Endothelial cell of umbilical vein (primary cell): ENCODE results near the gene CD151. TPM values are rescaled to one million over a fixed set of nuclear protein-coding genes. Genes with fewer than 3 reads are reported as not detected.

Source experiments
- BruUV-seq: library from RNA; stranded (reverse); fragments of 400-500 nt; replicated peaks from 2 replicates; lab custom pipeline; 2021; lab: Mats Ljungman, UMichigan
- CTCF ChIA-PET: fragments of 300-600, 350-600 bp; sonication (Branson Sonifier 250); formaldehyde crosslinking; loops from one replicate; lab custom pipeline; 2021; ENCODE audit warnings: antibody characterized with exemption, inconsistent platforms; lab: Charles Lee
- POLR2A ChIA-PET: fragments of 300-600, 350-600 bp; sonication (Branson Sonifier 250); formaldehyde crosslinking; loops from one replicate; lab custom pipeline; 2021; ENCODE audit warnings: antibody characterized with exemption, inconsistent platforms; lab: Charles Lee
- DNase-seq: peaks from one replicate; pipeline ENCODE4 v3.0.0-alpha.2; 2011; ENCODE audit warnings: low read depth, low spot score
- FAIRE-seq: peaks from 2 replicates; lab custom pipeline; 2011; peaks lifted over from hg19 to GRCh38; lab: Jason Lieb, UNC
- H2AFZ ChIP-seq: 2 replicates; pipeline ENCODE4 v1.6.0; 2012; ENCODE audit warnings: low read depth, low read length, control low read depth, inconsistent platforms
- H3K27ac ChIP-seq: 2 replicates; pipeline ENCODE4 v1.5.1; 2011; ENCODE audit warnings: low read depth, mild to moderate bottlenecking, control low read depth, low read length, moderate library complexity; ENCODE audit not compliant: insufficient read depth
- H3K27me3 ChIP-seq, 2 experiments: 2 replicates each; pipeline versions ENCODE4 v1.6.0 to v1.6.1; 2011; ENCODE audit warnings: low read length in 2 of 2, mixed read lengths in 1 of 2; ENCODE audit not compliant: control insufficient read depth in 2 of 2, insufficient read depth in 2 of 2
- H3K36me3 ChIP-seq, 2 experiments: 2 replicates in 1 of 2; 3 replicates in 1 of 2; pipeline ENCODE4 v1.5.1; 2011; ENCODE audit warnings: low read length in 2 of 2, mild to moderate bottlenecking in 1 of 2, moderate library complexity in 1 of 2; ENCODE audit not compliant: control insufficient read depth in 2 of 2, insufficient read depth in 2 of 2; ENCODE audit errors: extremely low read depth in 1 of 2
- H3K4me1 ChIP-seq: 3 replicates; pipeline ENCODE4 v1.5.1; 2011; ENCODE audit warnings: mild to moderate bottlenecking, low read length; ENCODE audit not compliant: control insufficient read depth, insufficient read depth; ENCODE audit errors: extremely low read depth
- H3K4me2 ChIP-seq: 2 replicates; pipeline ENCODE4 v1.6.1; 2011; ENCODE audit warnings: low read length, control low read depth, mixed read lengths; ENCODE audit not compliant: insufficient read depth
- H3K4me3 ChIP-seq, 3 experiments: fragments of 200-600 bp in 1 of 3; sonication (generic), shearing (Covaris generic) in 1 of 3; replicated peaks in 1 of 3; 2 replicates each; pipeline ENCODE4 v1.5.1; 2011 to 2016; ENCODE audit warnings: control low read depth in 3 of 3, low read length in 3 of 3, mild to moderate bottlenecking in 2 of 3, inconsistent platforms in 1 of 3, low read depth in 1 of 3, moderate library complexity in 1 of 3; ENCODE audit not compliant: insufficient read depth in 1 of 3
- H3K79me2 ChIP-seq: 2 replicates; pipeline ENCODE4 v1.6.0; 2012; ENCODE audit warnings: low read length, inconsistent platforms; ENCODE audit not compliant: control insufficient read depth, insufficient read depth
- H3K9ac ChIP-seq: replicated peaks from 2 replicates; pipeline ENCODE3; 2011; ENCODE audit warnings: low read length, control low read depth; ENCODE audit not compliant: insufficient read depth; ENCODE audit errors: extremely low read depth
- H3K9me1 ChIP-seq: replicated peaks from 3 replicates; pipeline ENCODE4 v1.6.0; 2011; ENCODE audit warnings: mild to moderate bottlenecking, low read length; ENCODE audit not compliant: control insufficient read depth, insufficient read depth; ENCODE audit errors: extremely low read depth
- H3K9me3 ChIP-seq: replicated peaks from 2 replicates; pipeline ENCODE4 v1.5.1; 2012; ENCODE audit warnings: low read length, inconsistent platforms; ENCODE audit not compliant: control insufficient read depth, insufficient read depth
- H4K20me1 ChIP-seq: replicated peaks from 2 replicates; pipeline ENCODE3; 2011; ENCODE audit warnings: mild to moderate bottlenecking, low read length; ENCODE audit not compliant: control insufficient read depth, insufficient read depth; ENCODE audit errors: extremely low read depth
- EZH2 ChIP-seq: IDR thresholded peaks from 2 replicates; pipeline ENCODE4 v1.6.1; 2012; ENCODE audit warnings: borderline replicate concordance, low read depth, mild to moderate bottlenecking, moderate library complexity, low read length, inconsistent platforms; ENCODE audit not compliant: severe bottlenecking
- FOS ChIP-seq: IDR thresholded peaks from 2 replicates; pipeline ENCODE4 v1.6.1; 2011; ENCODE audit warnings: mild to moderate bottlenecking, low read length, moderate library complexity, borderline replicate concordance; ENCODE audit not compliant: insufficient read depth
- GATA2 ChIP-seq: IDR thresholded peaks from 2 replicates; pipeline ENCODE4 v1.7.0; 2011; ENCODE audit warnings: low read depth, mild to moderate bottlenecking, moderate library complexity, mixed read lengths, low read length; ENCODE audit not compliant: insufficient read length, insufficient read depth
- JUN ChIP-seq: IDR thresholded peaks from 2 replicates; pipeline ENCODE4 v1.6.1; 2011; ENCODE audit warnings: borderline replicate concordance, low read depth; ENCODE audit not compliant: insufficient read length, insufficient read depth
- MYC ChIP-seq: IDR thresholded peaks from one replicate; pipeline ENCODE4 v1.6.1; 2011; ENCODE audit warnings: mild to moderate bottlenecking, low read depth, low read length
- POLR2A ChIP-seq: IDR thresholded peaks from 2 replicates; pipeline ENCODE4 v1.6.1; 2012; ENCODE audit warnings: low read depth, mild to moderate bottlenecking, control low read depth, low read length
- POLR2AphosphoS5 ChIP-seq: IDR thresholded peaks from 2 replicates; pipeline ENCODE4 v1.6.1; 2012; ENCODE audit warnings: low read depth, mild to moderate bottlenecking, control low read depth, low read length, moderate library complexity; ENCODE audit not compliant: insufficient read depth
- dilution Hi-C: fragments of 300-500 bp; cut with MboI; formaldehyde crosslinking; loops from one replicate; pipeline ENCODE4 v1.15.0; 2019; ENCODE audit warnings: low sequenced_read_pairs; ENCODE audit not compliant: extremely low pct_ligation_motif_present
- intact Hi-C: fragments of 100-400 bp; cut with micrococcal nuclease; formaldehyde crosslinking; loops from one replicate; pipeline ENCODE4 v1.10.0; 2022
- polyA plus RNA-seq, 4 experiments: library from polyadenylated mRNA; depleted of rRNA in 3 of 4; stranded (reverse) in 3 of 4; unstranded in 1 of 4; fragments of >200 nt; gene quantifications; 2 replicates each; pipeline versions ENCODE4 v1.2.1 to v1.2.3, GENCODE V29; 2011 to 2012; ENCODE audit warnings: missing spikeins in 1 of 4
- total RNA-seq: library from RNA; stranded (reverse); gene quantifications from 2 replicates; pipeline ENCODE4 v1.2.3, GENCODE V29; 2021
- TF ChIP-seq, protein P1 (sequence below): IDR thresholded peaks from 2 replicates; pipeline ENCODE4 v1.6.1; 2011; ENCODE audit not compliant: insufficient read depth, insufficient read length
- TF ChIP-seq, protein P2 (sequence below), 2 donors: IDR thresholded peaks; 1 replicate in 1 of 2; 2 replicates in 1 of 2; pipeline ENCODE4 v1.5.1; 2011; ENCODE audit warnings: low read length in 2 of 2, mild to moderate bottlenecking in 2 of 2, moderate library complexity in 2 of 2, control low read depth in 1 of 2, inconsistent platforms in 1 of 2, low read depth in 1 of 2; ENCODE audit not compliant: insufficient read depth in 1 of 2; ENCODE audit errors: extremely low read depth in 1 of 2

CD151 gene
- total and polyA plus RNA-seq, 2 donors (not counting 3 experiments of a cell fraction or from before 2014, with no cell fraction given), result 515 to 1,090 TPM

DNA sequence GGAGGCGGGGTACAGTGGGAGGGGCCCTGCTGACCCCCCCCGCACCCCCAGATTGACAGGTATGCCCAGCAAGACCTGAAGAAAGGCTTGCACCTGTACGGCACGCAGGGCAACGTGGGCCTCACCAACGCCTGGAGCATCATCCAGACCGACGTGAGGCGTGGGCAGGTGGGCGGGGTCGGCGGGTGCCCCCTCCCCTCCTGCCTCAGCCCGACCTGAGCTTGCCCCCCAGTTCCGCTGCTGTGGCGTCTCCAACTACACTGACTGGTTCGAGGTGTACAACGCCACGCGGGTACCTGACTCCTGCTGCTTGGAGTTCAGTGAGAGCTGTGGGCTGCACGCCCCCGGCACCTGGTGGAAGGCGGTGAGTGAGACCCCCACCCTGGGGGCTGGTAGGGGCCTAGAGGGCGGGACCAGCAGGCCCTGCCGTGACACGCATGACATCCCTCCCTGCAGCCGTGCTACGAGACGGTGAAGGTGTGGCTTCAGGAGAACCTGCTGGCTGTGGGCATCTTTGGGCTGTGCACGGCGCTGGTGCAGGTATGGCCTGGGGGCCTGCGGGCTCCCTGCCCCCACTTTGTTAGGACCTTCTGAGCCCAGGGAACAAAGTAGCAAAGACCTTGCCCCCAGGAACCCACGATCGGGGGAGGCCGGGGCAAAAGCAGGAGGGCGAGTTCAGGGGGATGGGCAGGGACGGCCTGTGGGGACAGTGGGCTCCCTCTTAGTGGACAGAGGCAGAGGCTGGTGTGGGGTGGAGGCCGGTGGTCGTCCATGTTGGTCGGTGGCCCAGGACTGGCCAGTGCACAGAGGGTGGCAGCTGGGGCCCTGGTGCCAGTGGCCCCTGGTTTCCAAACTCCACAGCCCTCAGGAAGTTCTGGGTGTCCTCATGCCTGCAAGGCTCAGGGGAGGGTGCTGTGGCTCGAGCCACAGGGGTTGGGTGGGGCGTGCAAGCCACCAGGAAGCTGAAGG, 33.0 kb downstream of the CD151 start:
- no peak overlapping the region for H3K4me2 ChIP-seq
- H3K27ac ChIP-seq, result no peak overlapping the region
- H2AFZ ChIP-seq, result no peak overlapping the region
- dilution Hi-C loops, result no loop called here
- peaks cover 0 to 11% of the 10 kb centered on the region in 2 experiments for H3K36me3 ChIP-seq
- no peaks in the 10 kb centered on the region for H4K20me1 ChIP-seq
- H3K9me1 ChIP-seq, result no peaks in the 10 kb centered on the region
- H3K27me3 ChIP-seq, result no peaks in the 10 kb centered on the region
- no TSS peak for BruUV-seq
- no peak overlapping the region for H3K9ac ChIP-seq
- POLR2A ChIA-PET, result no interaction called here
- intact Hi-C loops, result no loop called here
- H3K4me3 ChIP-seq, result no peak overlapping the region
- no peaks in the 10 kb centered on the region for H3K79me2 ChIP-seq
- no peaks in the 10 kb centered on the region for H3K4me1 ChIP-seq
- FAIRE-seq, result no peak
- TF ChIP-seq EZH2, result no peak
- no peak for TF ChIP-seq GATA2
- TF ChIP-seq POLR2A, result no peak
- TF ChIP-seq FOS, result no peak
- TF ChIP-seq JUN, result no peak
- TF ChIP-seq, protein P1, sequence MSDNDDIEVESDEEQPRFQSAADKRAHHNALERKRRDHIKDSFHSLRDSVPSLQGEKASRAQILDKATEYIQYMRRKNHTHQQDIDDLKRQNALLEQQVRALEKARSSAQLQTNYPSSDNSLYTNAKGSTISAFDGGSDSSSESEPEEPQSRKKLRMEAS, result no peak
- no peak for DNase-seq
- no peaks in the 10 kb centered on the region for H3K9me3 ChIP-seq
- CTCF ChIA-PET, result interaction anchor here (1.0 kb wide), 1 partner anchor 17 kb away, joined by 3 read pairs; no protein-coding TSS in a partner anchor

GRCh38 chr11:866481-866880, 33.7 kb downstream of the CD151 start:
- TF ChIP-seq MYC (no peak), FOS (no peak), JUN (no peak), POLR2A (no peak), GATA2 (no peak), EZH2 (no peak), POLR2AphosphoS5 (no peak)
- TF ChIP-seq, protein P1, result no peak
- TF ChIP-seq, protein P2, sequence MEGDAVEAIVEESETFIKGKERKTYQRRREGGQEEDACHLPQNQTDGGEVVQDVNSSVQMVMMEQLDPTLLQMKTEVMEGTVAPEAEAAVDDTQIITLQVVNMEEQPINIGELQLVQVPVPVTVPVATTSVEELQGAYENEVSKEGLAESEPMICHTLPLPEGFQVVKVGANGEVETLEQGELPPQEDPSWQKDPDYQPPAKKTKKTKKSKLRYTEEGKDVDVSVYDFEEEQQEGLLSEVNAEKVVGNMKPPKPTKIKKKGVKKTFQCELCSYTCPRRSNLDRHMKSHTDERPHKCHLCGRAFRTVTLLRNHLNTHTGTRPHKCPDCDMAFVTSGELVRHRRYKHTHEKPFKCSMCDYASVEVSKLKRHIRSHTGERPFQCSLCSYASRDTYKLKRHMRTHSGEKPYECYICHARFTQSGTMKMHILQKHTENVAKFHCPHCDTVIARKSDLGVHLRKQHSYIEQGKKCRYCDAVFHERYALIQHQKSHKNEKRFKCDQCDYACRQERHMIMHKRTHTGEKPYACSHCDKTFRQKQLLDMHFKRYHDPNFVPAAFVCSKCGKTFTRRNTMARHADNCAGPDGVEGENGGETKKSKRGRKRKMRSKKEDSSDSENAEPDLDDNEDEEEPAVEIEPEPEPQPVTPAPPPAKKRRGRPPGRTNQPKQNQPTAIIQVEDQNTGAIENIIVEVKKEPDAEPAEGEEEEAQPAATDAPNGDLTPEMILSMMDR (IDR thresholded peaks at IDR 0.05; ENCODE audit: extremely low read depth in 1 of 2, insufficient read depth in 1 of 2, low read depth in 1 of 2, low read length in 2 of 2), result no peak
- Histone ChIP-seq H3K9ac (no peak overlapping the region), H3K9me1 (no peaks in the 10 kb centered on the region), H3K4me1 (no peaks in the 10 kb centered on the region), H3K79me2 (no peaks in the 10 kb centered on the region), H4K20me1 (no peaks in the 10 kb centered on the region), H3K27ac (no peak overlapping the region), H3K36me3 (peaks cover 0 to 11% of the 10 kb centered on the region in 2 experiments), H2AFZ (no peak overlapping the region), H3K27me3 (no peaks in the 10 kb centered on the region), H3K4me3 (no peak overlapping the region), H3K9me3 (no peaks in the 10 kb centered on the region), H3K4me2 (no peak overlapping the region)
- DNase-seq (no peak), FAIRE-seq (no peak)
- intact Hi-C loops (no loop called here), dilution Hi-C loops (no loop called here)
- POLR2A ChIA-PET, result no interaction called here
- BruUV-seq, result TSS peak; percentile 21
- CTCF ChIA-PET, result interaction anchor here (1.0 to 1.9 kb wide), 2 partner anchors 18 kb away, joined by 3 to 4 read pairs; no protein-coding TSS in a partner anchor
